Type B pancreatic cell (in vitro differentiated cells): ENCODE data around the gene MRPS26. TPM values are rescaled to one million over a fixed set of nuclear protein-coding genes. Genes with fewer than 3 reads are reported as not detected.
"Not testable (repeated sequence)": the region's sequence is repeated elsewhere in the genome, so short reads cannot be mapped to it uniquely, and the experiment has no call there.

Source experiments
- DNase-seq: peaks from one replicate; pipeline ENCODE4 v3.0.0; 2021; ENCODE audit warnings: mixed read lengths; ENCODE audit not compliant: unreplicated experiment; ENCODE audit errors: extremely low spot score
- H3K27ac Mint-ChIP-seq: 2 replicates; pipeline ENCODE4 v1.8.0; 2021; ENCODE audit warnings: mild to moderate bottlenecking, mixed read lengths
- H3K27me3 Mint-ChIP-seq: 2 replicates; pipeline ENCODE4 v1.8.0; 2021; ENCODE audit warnings: mixed read lengths
- H3K36me3 Mint-ChIP-seq: 2 replicates; pipeline ENCODE4 v1.8.0; 2021; ENCODE audit warnings: mixed read lengths
- H3K4me1 Mint-ChIP-seq: one replicate; pipeline ENCODE4 v1.8.0; 2021; ENCODE audit warnings: mixed read lengths; ENCODE audit not compliant: unreplicated experiment
- H3K4me3 Mint-ChIP-seq: 2 replicates; pipeline ENCODE4 v1.8.0; 2021; ENCODE audit warnings: mild to moderate bottlenecking, mixed read lengths
- H3K9me3 Mint-ChIP-seq: 2 replicates; pipeline ENCODE4 v1.8.0; 2021; ENCODE audit warnings: mixed read lengths
- total RNA-seq: library from RNA; stranded (reverse); gene quantifications from 2 replicates; pipeline ENCODE4 v1.2.1, GENCODE V29; 2021; ENCODE audit warnings: low replicate concordance
- TF ChIP-seq, protein P1 (sequence below): fragments of 200-600 bp; sonication (generic); conservative IDR thresholded peaks from 2 replicates; pipeline ENCODE4 v1.5.0; 2021; ENCODE audit warnings: antibody characterized with exemption, mild to moderate bottlenecking

The MRPS26 gene
- total RNA-seq, 1 donor from 2014 or later: 67.3 TPM

DNA sequence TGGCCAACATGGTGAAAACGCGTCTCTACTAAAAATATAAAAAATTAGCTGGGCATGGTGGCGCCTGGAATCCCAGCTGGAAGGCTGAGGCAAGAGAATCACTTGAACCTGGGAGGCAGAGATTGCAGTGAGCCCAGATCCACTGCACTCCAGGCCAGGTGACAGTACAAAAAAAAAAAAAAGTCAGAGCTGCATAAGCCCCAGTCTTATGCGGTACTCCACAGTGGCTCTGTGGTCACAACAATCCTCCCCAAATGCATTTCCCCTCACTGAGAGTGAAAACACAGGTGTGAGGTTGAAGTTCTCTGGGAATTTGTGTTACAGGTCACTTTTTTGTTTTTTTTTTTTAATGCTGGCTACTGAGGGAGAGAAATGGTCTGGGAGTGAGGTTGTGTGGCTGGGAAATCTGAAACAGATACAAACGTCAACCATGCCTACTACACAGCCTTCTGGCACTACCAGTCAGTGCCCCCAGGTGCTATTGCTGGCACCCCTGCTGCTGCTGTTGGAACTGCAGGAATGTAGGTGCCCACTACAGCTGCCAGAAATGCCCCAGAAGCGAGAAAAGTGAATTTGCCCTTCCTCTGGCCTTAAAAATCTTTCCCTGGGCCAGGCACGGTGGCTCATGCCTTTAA lies 5.7 kb downstream of the MRPS26 start:
- peaks cover 14% of the 10 kb centered on the region for H3K36me3 Mint-ChIP-seq
- peaks cover 6% of the 10 kb centered on the region for H3K4me1 Mint-ChIP-seq
- no peaks in the 10 kb centered on the region for H3K9me3 Mint-ChIP-seq
- H3K27me3 Mint-ChIP-seq: no peaks in the 10 kb centered on the region
- no peak overlapping the region for H3K27ac Mint-ChIP-seq
- no peak overlapping the region for H3K4me3 Mint-ChIP-seq
- TF ChIP-seq, protein P1, sequence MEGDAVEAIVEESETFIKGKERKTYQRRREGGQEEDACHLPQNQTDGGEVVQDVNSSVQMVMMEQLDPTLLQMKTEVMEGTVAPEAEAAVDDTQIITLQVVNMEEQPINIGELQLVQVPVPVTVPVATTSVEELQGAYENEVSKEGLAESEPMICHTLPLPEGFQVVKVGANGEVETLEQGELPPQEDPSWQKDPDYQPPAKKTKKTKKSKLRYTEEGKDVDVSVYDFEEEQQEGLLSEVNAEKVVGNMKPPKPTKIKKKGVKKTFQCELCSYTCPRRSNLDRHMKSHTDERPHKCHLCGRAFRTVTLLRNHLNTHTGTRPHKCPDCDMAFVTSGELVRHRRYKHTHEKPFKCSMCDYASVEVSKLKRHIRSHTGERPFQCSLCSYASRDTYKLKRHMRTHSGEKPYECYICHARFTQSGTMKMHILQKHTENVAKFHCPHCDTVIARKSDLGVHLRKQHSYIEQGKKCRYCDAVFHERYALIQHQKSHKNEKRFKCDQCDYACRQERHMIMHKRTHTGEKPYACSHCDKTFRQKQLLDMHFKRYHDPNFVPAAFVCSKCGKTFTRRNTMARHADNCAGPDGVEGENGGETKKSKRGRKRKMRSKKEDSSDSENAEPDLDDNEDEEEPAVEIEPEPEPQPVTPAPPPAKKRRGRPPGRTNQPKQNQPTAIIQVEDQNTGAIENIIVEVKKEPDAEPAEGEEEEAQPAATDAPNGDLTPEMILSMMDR: peak; percentile 27
- DNase-seq: no peak

DNA sequence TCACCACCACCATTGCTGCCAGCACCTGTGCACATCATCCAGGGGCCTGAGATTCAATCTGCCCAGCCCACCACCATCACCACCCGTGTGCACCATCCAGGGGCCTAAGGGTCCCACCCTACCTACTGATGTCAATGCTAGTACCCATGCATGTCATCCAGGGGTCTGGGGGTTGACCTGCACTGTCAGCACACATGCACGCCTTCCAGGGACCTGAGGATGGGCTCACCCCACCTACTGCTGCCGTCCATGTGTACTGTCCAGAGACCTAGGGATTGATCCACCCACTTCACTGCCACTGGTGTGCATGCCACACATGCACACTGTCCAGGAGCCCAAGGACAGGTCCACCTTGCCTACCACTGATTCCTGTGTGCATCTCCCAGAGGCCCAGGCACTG lies 13.6 kb downstream of the MRPS26 start:
- H3K4me1 Mint-ChIP-seq: no peaks in the 10 kb centered on the region
- TF ChIP-seq, protein P1: no peak
- no peak overlapping the region for H3K27ac Mint-ChIP-seq
- peaks cover 2% of the 10 kb centered on the region for H3K27me3 Mint-ChIP-seq
- H3K4me3 Mint-ChIP-seq: no peak overlapping the region
- no peaks in the 10 kb centered on the region for H3K9me3 Mint-ChIP-seq
- H3K36me3 Mint-ChIP-seq: no peaks in the 10 kb centered on the region
- DNase-seq: no peak

DNA sequence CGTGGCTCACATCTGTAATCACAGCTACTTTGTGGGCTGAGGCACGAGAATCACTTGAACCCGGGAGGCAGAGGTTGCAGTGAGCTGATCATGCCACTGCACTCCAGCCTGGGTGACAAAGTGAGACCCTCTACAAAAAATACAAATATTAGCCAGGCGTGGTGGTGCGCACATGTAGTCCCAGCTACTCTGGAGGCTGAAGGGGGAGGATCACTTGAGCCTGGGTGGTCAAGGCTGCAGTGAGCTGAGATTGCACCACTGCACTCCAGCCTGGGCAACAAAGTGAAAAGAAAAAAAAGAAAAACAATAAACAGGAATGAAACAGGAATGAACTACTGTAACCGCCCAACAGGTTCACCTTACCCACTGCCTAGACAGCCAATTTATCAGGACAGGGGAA lies 18.3 kb downstream of the MRPS26 start:
- peaks cover 14% of the 10 kb centered on the region for H3K27me3 Mint-ChIP-seq
- H3K4me3 Mint-ChIP-seq, H3K36me3 Mint-ChIP-seq, H3K4me1 Mint-ChIP-seq, H3K9me3 Mint-ChIP-seq, DNase-seq, H3K27ac Mint-ChIP-seq: not testable (repeated sequence)

DNA sequence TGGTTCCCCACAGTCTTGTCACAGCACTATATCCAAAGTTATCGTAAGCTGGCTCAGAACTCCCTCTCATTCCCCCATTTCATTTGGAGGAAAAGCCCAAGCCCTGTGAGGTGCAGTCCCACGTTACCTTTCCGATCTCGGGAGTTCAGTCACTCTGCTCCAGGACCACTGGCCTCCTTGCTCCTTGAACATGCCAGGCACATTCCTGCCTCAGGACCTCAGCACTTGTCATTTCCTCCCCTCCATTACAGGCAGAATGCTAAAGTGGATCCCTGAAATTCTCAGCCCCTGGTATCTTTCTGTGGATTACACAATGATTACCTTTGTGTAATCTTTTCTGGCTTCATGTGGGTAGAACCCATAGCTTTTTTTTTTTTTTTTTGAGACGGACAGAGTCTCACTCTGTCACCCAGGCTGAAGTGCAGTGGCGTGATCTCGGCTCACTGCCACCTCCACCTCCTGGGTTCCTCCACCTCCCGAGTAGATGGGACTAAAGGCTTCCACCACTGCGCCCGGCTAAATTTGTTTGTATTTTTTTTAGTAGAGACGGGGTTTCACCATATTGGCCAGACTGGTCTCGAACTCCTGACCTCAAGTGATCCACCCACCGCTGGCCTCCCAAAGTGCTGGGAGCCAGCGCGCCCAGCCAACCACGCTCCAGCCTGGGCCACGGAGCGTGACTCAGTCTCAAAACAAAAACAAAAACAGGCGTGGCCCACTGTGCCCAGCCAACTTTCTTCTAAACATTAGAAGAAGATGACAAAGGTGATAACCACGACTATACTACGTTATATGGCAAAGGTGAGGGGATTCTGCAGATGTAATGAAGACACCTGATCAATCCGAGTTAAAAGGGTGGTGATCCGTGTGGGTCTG lies 21.5 kb downstream of the MRPS26 start:
- no peaks in the 10 kb centered on the region for H3K9me3 Mint-ChIP-seq
- no peak overlapping the region for H3K27ac Mint-ChIP-seq
- H3K27me3 Mint-ChIP-seq: peaks cover 28% of the 10 kb centered on the region
- TF ChIP-seq, protein P1: no peak
- peaks cover 5% of the 10 kb centered on the region for H3K36me3 Mint-ChIP-seq
- DNase-seq: no peak
- no peaks in the 10 kb centered on the region for H3K4me1 Mint-ChIP-seq
- no peak overlapping the region for H3K4me3 Mint-ChIP-seq

DNA sequence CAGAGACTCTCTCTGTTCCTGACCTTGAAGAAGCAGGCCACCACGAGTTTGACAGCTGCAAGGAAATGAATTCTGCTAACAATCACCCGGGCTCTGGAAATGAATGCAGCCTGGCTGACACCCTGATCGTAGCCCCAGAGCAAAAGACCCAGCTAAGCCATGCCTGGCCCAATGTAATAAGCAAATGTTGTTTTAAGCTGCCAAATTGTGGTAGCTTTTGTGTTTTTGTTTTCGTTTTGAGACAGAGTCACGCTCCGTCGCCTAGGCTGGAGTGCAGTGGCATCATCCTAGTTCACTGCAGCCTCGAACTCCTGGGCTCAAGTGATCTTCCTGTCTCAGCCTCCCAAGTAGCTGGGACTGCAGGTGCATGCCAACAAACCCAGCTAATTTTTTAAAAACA lies 22.2 kb downstream of the MRPS26 start:
- TF ChIP-seq, protein P1: no peak
- H3K9me3 Mint-ChIP-seq: no peaks in the 10 kb centered on the region
- H3K36me3 Mint-ChIP-seq: peaks cover 5% of the 10 kb centered on the region
- H3K27me3 Mint-ChIP-seq: peaks cover 34% of the 10 kb centered on the region
- H3K4me3 Mint-ChIP-seq: no peak overlapping the region
- DNase-seq: no peak
- H3K4me1 Mint-ChIP-seq: no peaks in the 10 kb centered on the region
- H3K27ac Mint-ChIP-seq: no peak overlapping the region
